OCI-M1 (cell line): ENCODE data around the gene ASB11.
A peak's percentile ranks its signal among the peaks of the same experiment; 100 is the strongest.
"Not testable (repeated sequence)": the region's sequence is repeated elsewhere in the genome, so short reads cannot be mapped to it uniquely, and the experiment has no call there.

ENCODE experiments used
- DNase-seq: peaks from one replicate; lab custom pipeline; 2025; lab: John Stamatoyannopoulos, UW

The ASB11 gene

GRCh38 chrX:15305899-15306298 lies 9.5 kb downstream of the ASB11 start:
- DNase-seq: not testable (repeated sequence)

DNA sequence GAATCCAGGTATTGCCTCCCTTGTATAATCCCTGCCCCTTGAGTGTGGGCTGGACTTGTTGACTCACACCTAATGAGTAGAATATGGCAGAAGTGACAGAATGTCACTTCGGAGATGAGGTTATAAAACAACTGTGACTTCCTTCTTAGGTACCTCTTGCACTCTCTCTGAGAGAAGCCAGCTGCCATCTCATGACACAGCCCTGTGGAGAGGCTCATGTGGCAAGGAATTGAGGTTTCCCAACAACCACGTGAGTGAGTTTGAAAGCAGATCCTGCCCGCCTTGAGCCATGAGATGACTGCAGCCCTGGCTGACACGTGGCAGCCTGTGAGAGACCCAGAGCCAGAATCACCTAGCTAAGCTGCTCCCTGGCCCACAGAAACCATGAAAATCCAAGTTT lies 13.5 kb downstream of the ASB11 start:
- DNase-seq: peak; percentile 38

GRCh38 chrX:15299941-15300851 lies 15.2 kb downstream of the ASB11 start:
- DNase-seq: peak; percentile 40

DNA sequence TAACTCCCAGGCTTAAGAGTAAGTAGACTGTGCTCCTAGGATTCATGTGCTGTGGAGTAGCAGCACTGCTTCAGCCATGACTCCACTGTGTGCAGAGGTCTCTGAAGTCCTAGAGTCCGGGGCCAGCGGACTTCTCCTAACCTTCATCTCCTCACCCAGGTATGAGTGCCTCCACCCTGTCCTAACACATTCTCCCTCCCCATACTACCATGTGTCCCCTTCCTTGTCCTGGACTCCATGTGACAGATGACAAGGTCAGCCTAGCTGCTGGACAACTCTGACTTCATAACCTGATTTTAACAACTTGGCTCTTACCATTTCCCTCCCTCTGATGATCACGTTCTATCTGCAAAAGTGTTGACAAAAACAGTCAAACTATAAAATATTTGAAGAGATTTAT lies 16.7 kb downstream of the ASB11 start:
- DNase-seq: no peak

- DNase-seq: no peak
Observed at GRCh38 chrX:15298201-15298600, 17.2 kb downstream of the ASB11 start.

DNA sequence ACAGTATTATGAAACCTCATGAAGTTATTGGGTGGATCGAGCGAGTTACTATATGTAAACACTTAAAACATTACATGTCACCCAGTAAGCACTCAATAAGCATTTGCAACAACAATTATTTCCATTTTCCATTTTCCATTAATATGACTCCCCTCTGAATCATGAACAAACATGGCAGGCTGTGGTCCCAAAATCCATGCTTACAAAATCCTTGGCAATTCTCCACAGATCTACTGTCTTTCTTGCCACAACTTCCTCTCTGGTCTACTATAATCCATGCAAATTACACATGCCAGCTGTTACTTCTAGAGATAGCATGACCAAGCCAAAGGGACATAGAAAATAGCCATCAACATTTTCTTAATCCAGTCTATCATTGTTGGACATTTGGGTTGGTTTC lies 22.0 kb downstream of the ASB11 start:
- DNase-seq: peak; percentile 1

GRCh38 chrX:15292861-15293260 lies 22.6 kb downstream of the ASB11 start:
- DNase-seq: no peak

DNA sequence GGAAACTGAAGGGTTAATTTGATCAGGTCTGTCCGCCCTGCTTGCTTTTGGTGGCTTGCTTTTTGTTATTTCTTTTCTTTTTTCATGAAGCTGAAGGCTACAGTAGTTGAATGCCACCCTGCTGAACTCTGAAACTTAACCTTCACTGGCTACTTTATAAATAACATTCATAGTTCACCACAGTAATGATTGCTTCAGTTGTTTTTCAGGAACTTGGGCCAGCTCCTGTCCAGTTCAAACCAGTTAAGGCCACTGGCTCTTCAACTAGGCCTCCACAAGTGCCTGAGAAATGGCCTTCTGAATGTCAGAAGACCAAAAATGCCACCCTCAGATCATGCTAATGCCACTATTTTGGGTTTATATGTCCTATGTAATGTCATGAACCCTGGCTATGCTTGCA lies 37.8 kb downstream of the ASB11 start:
- peak; percentile 3 for DNase-seq

DNA sequence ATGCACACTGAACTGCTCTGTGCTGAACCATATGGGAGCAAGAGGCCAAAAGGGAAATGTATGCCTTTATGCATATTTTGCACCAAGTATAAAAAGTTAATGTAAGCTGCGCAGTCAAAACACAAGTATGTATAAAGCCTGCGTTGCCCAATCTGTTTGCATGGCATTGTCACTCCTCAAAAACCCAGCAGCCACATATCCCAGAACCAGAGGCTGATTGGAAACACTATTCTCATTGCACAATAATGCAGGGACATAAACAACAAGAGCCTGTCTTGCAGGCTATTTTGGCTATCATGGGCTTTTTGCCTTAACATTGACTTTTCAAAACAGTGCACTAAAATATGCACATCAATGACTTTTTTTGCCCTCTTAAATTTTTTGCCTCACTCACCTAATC lies 40.5 kb downstream of the ASB11 start:
- no peak for DNase-seq

GRCh38 chrX:15273275-15273674 lies 42.2 kb downstream of the ASB11 start:
- not testable (repeated sequence) for DNase-seq

DNA sequence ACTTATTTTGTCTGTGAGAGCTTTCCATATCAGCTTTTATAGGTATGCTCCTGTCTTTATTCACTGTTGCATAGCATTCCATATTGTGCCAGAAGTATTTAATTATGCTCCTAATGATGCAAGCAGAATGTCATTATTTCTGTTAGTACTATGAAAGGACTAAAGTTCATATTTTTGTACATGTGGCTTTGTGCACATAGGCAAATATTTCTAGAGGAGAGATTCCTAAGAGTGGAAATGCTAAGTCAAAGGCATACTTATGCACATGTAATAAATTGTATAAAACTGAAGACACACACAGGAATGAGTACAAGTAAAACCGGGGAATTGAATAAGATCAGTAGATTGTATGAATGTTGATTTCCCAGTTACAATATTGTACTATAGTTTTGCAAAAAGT lies 43.7 kb downstream of the ASB11 start:
- no peak for DNase-seq

GRCh38 chrX:15269618-15270521 lies 45.6 kb downstream of the ASB11 start, which contains the start of gene ASB9:
Gene ASB9, minus strand, starts transcription at chrX:15270083. Its CDS starts 209 bp downstream, at chrX:15269874.
- peak; percentile 62 for DNase-seq

- no peak for DNase-seq
Observed at GRCh38 chrX:15269120-15269519, 46.3 kb downstream of the ASB11 start.

- DNase-seq: peak; percentile 8
Observed at GRCh38 chrX:15254852-15255251, 60.6 kb downstream of the ASB11 start.

DNA sequence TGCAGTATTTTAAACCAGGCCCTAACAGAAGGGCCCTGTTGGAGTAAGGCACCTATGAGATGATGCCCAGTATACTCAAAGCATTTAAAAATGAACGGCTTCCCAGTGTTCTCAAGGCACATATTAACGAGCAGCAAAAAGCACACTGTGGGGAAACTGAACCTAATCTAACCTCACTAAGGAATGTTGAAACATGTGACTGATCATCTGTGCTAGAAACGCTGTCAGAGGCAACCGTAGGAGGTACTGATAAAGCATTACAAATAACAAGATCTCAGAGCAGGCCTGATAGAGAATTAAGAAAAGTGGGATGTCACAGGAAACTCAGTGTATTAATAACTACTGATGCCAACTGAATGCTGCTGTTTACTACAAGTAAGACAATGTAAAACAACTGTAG lies 69.5 kb downstream of the ASB11 start:
- no peak for DNase-seq

DNA sequence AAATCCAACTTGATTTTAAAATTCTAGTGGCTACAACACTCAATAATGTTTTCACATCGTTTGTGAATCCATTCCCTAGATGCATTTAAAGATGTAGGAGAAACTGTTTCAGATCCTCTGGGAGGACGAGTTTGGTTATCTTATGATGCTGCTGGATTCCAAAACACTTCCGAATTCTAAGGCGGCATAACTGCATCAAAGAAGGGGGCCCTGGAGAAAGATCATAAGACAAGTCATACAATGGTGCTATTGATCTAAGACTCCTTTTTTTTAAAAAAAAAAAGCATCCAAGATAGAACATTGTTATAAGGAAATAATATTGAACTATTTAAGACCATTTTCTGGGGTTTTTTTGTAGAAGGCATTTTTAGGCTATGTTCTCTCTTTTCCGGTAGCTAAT lies 71.0 kb downstream of the ASB11 start:
- DNase-seq: no peak

DNA sequence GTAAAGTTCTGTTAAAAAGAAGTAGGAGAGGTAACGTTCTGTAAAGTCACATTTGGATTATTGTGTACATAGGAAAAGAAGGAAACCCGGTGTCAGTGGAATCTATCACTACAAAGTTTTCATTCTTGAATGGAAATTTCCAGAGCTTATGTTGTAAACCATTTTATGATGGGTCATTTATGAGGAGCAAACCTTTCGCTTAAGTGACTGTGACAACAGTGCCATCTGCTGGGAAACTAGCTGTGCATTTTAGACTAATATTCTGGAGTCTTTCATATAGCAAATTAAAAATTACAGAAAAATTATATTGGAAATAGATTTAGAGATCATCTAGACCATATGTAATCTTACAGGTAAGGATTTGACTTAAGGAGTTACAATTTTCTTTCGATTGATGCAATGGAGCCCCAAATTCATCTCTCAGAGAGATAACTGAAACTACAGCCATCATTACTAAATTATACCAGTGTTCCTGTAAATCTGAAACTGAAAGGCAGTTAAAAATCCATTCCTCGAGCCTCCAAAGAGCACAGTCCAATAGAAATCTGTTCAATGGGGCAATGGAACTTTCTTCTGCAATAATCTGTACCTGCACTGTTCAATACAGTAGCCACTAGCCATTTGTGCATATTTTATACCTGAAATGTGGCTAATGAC lies 72.4 kb downstream of the ASB11 start:
- peak; percentile 64 for DNase-seq

DNA sequence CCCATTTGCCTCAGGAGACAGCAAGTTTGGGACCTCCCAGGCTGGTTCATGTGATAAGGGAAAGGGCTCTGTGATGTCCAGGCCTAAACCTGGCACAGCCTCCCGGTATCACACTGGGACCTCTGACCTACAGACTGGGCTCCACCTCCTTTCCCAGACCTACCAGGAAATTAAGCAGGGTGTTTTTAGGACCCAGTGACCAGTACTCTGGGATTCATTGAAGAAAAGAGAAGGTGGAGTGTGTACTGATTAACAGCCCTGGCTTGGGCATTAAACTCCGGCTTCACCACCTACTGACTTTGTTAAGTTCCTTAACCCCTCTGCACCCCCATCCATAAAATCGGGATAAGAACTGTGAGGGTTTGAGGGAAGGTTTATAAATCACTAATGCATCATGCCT lies 74.1 kb downstream of the ASB11 start:
- DNase-seq: no peak

GRCh38 chrX:15240414-15240813 lies 75.0 kb downstream of the ASB11 start:
- no peak for DNase-seq

DNA sequence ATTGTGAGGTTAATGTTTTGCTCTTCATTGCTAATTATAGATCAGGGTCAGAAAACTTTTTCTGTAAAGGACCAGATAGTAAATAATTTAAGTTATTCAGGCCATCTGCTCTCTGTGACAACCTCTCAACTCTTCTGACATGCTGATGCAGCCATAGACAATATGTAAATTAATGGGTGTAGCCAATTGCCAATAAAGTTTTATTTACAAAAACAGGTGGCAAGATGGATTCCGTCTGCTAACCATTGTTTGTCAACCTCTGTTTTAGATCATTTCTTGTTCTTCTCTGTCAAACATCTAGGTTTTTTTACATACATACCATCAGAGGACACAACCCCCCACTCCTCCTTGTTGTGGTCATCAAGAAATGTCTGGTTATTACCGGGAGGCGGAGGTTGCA lies 79.3 kb downstream of the ASB11 start:
- no peak for DNase-seq

DNA sequence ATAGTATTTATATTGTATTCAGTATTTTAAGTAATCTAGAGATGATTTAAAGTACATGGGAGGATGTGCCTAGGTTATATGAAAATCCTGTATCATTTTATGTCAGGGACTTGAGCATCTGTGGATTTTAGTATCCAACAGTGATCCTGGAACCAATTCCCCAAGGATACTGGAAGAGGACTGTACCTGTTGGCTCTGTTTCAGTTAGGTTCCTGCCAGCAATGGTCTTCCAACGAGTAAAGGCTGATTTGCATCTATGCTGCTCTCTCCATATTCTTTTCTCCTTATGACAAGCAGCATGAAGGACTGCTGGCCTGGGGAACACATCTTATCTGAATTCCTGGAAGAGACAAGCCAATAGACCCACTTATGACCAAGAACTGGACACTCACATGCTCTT lies 80.4 kb downstream of the ASB11 start:
- DNase-seq: no peak

GRCh38 chrX:15233416-15234015 lies 81.9 kb downstream of the ASB11 start:
- DNase-seq: no peak
